ENCODE measurements around the gene KLK6. TPM values are rescaled to one million over a fixed set of nuclear protein-coding genes. Genes with fewer than 3 reads are reported as not detected.
"Not testable (repeated sequence)": the region's sequence is repeated elsewhere in the genome, so short reads cannot be mapped to it uniquely, and the experiment has no call there.

Gene KLK6
- total and polyA plus RNA-seq, 5 donors from 2014 or later = not detected

- ATAC-seq (ENCODE audit: low read depth in 2 of 2) (no peak), DNase-seq (no peak)
- Mint-ChIP-seq H3K4me3 (no peak within 1 kb of the TSS), H3K36me3 (no peaks in the 10 kb centered on the region), H3K27ac (no peak within 1 kb of the TSS), H3K27me3 (peaks cover 16% of the 10 kb centered on the region), H3K4me1 (no peaks in the 10 kb centered on the region), H3K9me3 (no peaks in the 10 kb centered on the region)
- no peaks in the 10 kb centered on the region for H3K4me1 ChIP-seq (ENCODE audit: control insufficient read depth, insufficient read depth, low read length, poor library complexity, severe bottlenecking)
- no peak within 1 kb of the TSS for H3K27ac ChIP-seq (ENCODE audit: insufficient read depth, low read length, poor library complexity, severe bottlenecking)
- peaks cover 3% of the 10 kb centered on the region for H3K27me3 ChIP-seq (ENCODE audit: control insufficient read depth, insufficient read depth, low read length)
- no peaks in the 10 kb centered on the region for H3K36me3 ChIP-seq (ENCODE audit: control insufficient read depth, insufficient read depth, low read length)
- no peak within 1 kb of the TSS for H3K4me3 ChIP-seq (ENCODE audit: low read depth, low read length)
- H3K9me3 ChIP-seq (ENCODE audit: control insufficient read depth in 2 of 2, low read length in 2 of 2) = no peaks in the 10 kb centered on the region
Measured at GRCh38 chr19:51001515-51001914, 32.1 kb upstream of the KLK6 start, which contains the start of gene KLK8. KLK8 (minus strand) TSS chr19:51001604; CDS start chr19:51001167, 437 bp downstream.

- Mint-ChIP-seq H3K27me3 (peaks cover 16% of the 10 kb centered on the region), H3K4me1 (no peaks in the 10 kb centered on the region), H3K9me3 (no peaks in the 10 kb centered on the region), H3K36me3 (no peaks in the 10 kb centered on the region), H3K4me3 (no peak overlapping the region), H3K27ac (no peak overlapping the region)
- DNase-seq = no peak
- Histone ChIP-seq H3K4me3 (ENCODE audit: low read depth, low read length) (no peak overlapping the region), H3K9me3 (ENCODE audit: control insufficient read depth in 2 of 2, low read length in 2 of 2) (no peaks in the 10 kb centered on the region), H3K27me3 (ENCODE audit: control insufficient read depth, insufficient read depth, low read length) (peaks cover 3% of the 10 kb centered on the region), H3K4me1 (ENCODE audit: control insufficient read depth, insufficient read depth, low read length, poor library complexity, severe bottlenecking) (no peaks in the 10 kb centered on the region), H3K36me3 (ENCODE audit: control insufficient read depth, insufficient read depth, low read length) (no peaks in the 10 kb centered on the region), H3K27ac (ENCODE audit: insufficient read depth, low read length, poor library complexity, severe bottlenecking) (no peak overlapping the region)
- no peak for ATAC-seq (ENCODE audit: low read depth in 2 of 2)
Measured at GRCh38 chr19:51000981-51001380, 31.6 kb upstream of the KLK6 start.

- no peaks in the 10 kb centered on the region for H3K9me3 ChIP-seq (ENCODE audit: control insufficient read depth in 2 of 2, low read length in 2 of 2)
- Mint-ChIP-seq H3K27ac (no peak overlapping the region), H3K4me3 (no peak overlapping the region), H3K4me1 (no peaks in the 10 kb centered on the region), H3K9me3 (no peaks in the 10 kb centered on the region), H3K27me3 (peaks cover 16% of the 10 kb centered on the region), H3K36me3 (no peaks in the 10 kb centered on the region)
- peaks cover 3% of the 10 kb centered on the region for H3K27me3 ChIP-seq (ENCODE audit: control insufficient read depth, insufficient read depth, low read length)
- no peak overlapping the region for H3K27ac ChIP-seq (ENCODE audit: insufficient read depth, low read length, poor library complexity, severe bottlenecking)
- no peak for ATAC-seq (ENCODE audit: low read depth in 2 of 2)
- no peak overlapping the region for H3K4me3 ChIP-seq (ENCODE audit: low read depth, low read length)
- no peaks in the 10 kb centered on the region for H3K36me3 ChIP-seq (ENCODE audit: control insufficient read depth, insufficient read depth, low read length)
- no peak for DNase-seq
- H3K4me1 ChIP-seq (ENCODE audit: control insufficient read depth, insufficient read depth, low read length, poor library complexity, severe bottlenecking) = no peaks in the 10 kb centered on the region
Measured at GRCh38 chr19:51000426-51000825, 31.0 kb upstream of the KLK6 start.

DNA sequence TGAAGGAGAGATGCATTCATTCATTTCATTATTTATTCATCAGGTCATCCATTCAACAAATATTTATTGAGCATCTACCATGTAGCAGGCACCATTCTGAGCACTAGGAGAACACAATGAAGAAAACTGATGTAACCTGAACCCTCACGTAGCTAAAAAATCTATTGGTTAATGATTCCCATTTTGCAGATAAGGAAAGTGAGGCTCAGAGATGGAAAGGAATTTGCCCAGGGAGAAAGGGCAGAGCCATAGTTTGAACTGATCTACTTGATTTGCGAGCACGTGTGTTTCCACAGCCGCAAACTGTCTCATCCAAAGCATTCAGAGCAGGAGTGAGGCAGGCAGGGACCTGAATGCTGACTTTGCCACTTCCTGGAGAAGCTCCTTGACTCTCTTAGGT, 29.3 kb upstream of the KLK6 start:
- Histone ChIP-seq H3K27me3 (ENCODE audit: control insufficient read depth, insufficient read depth, low read length) (peaks cover 3% of the 10 kb centered on the region), H3K36me3 (ENCODE audit: control insufficient read depth, insufficient read depth, low read length) (no peaks in the 10 kb centered on the region)
- DNase-seq = no peak

GRCh38 chr19:50998061-50998460, 28.7 kb upstream of the KLK6 start:
- no peaks in the 10 kb centered on the region for H3K9me3 ChIP-seq (ENCODE audit: control insufficient read depth in 2 of 2, low read length in 2 of 2)
- H3K4me3 ChIP-seq (ENCODE audit: low read depth, low read length) = no peak overlapping the region
- DNase-seq = no peak
- Mint-ChIP-seq H3K4me1 (no peaks in the 10 kb centered on the region), H3K36me3 (no peaks in the 10 kb centered on the region), H3K27ac (no peak overlapping the region), H3K9me3 (peaks cover 0 to 2% (median 0%) of the 10 kb centered on the region in 7 donors), H3K27me3 (peaks cover 16% of the 10 kb centered on the region), H3K4me3 (peak overlapping the region in 1 of 4 donors; percentile 8)
- no peak overlapping the region for H3K27ac ChIP-seq (ENCODE audit: insufficient read depth, low read length, poor library complexity, severe bottlenecking)
- H3K27me3 ChIP-seq (ENCODE audit: control insufficient read depth, insufficient read depth, low read length) = peaks cover 3% of the 10 kb centered on the region
- no peaks in the 10 kb centered on the region for H3K36me3 ChIP-seq (ENCODE audit: control insufficient read depth, insufficient read depth, low read length)
- no peaks in the 10 kb centered on the region for H3K4me1 ChIP-seq (ENCODE audit: control insufficient read depth, insufficient read depth, low read length, poor library complexity, severe bottlenecking)
- no peak for ATAC-seq (ENCODE audit: low read depth in 2 of 2)

More for the DNA sequence above, 29.3 kb upstream of the KLK6 start:
- Mint-ChIP-seq H3K27ac (peak overlapping the region in 1 of 3 donors; percentile 24), H3K36me3 (no peaks in the 10 kb centered on the region), H3K27me3 (peaks cover 16% of the 10 kb centered on the region), H3K4me1 (no peaks in the 10 kb centered on the region), H3K9me3 (peaks cover 0 to 2% (median 0%) of the 10 kb centered on the region in 7 donors), H3K4me3 (no peak overlapping the region)
- Histone ChIP-seq H3K9me3 (ENCODE audit: control insufficient read depth in 2 of 2, low read length in 2 of 2) (no peaks in the 10 kb centered on the region), H3K4me3 (ENCODE audit: low read depth, low read length) (no peak overlapping the region), H3K4me1 (ENCODE audit: control insufficient read depth, insufficient read depth, low read length, poor library complexity, severe bottlenecking) (no peaks in the 10 kb centered on the region), H3K27ac (ENCODE audit: insufficient read depth, low read length, poor library complexity, severe bottlenecking) (no peak overlapping the region)
- ATAC-seq (ENCODE audit: low read depth in 2 of 2) = no peak

DNA sequence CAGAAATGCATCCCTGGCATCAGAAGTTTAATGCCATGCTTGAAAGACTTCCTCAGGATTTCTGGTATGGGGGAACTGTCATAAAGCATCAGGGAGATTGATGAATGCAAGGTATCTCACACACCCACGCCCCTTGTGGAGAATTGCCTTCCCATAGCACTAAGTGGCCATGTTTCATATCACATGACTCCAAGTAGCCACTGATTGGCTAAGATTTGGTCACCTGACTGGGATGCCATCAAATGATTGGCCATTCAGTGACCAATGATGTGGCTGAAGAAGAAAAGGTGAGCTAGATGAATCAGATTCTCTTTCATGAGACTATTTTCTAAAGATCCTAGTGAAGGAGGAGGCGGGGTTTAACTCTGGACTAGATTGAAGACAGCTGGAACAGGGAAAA, 24.7 kb upstream of the KLK6 start:
- Mint-ChIP-seq H3K36me3 (peaks cover 6% of the 10 kb centered on the region), H3K27me3 (no peaks in the 10 kb centered on the region), H3K27ac (no peak overlapping the region), H3K9me3 (peaks cover 0 to 7% (median 0%) of the 10 kb centered on the region in 7 donors), H3K4me3 (no peak overlapping the region), H3K4me1 (no peaks in the 10 kb centered on the region)
- ATAC-seq (ENCODE audit: low read depth in 2 of 2) = no peak
- H3K36me3 ChIP-seq (ENCODE audit: control insufficient read depth, insufficient read depth, low read length) = no peaks in the 10 kb centered on the region
- H3K4me1 ChIP-seq (ENCODE audit: control insufficient read depth, insufficient read depth, low read length, poor library complexity, severe bottlenecking) = no peaks in the 10 kb centered on the region
- no peaks in the 10 kb centered on the region for H3K27me3 ChIP-seq (ENCODE audit: control insufficient read depth, insufficient read depth, low read length)
- no peak for DNase-seq
- no peak overlapping the region for H3K4me3 ChIP-seq (ENCODE audit: low read depth, low read length)
- no peak overlapping the region for H3K27ac ChIP-seq (ENCODE audit: insufficient read depth, low read length, poor library complexity, severe bottlenecking)
- no peaks in the 10 kb centered on the region for H3K9me3 ChIP-seq (ENCODE audit: control insufficient read depth in 2 of 2, low read length in 2 of 2)

DNA sequence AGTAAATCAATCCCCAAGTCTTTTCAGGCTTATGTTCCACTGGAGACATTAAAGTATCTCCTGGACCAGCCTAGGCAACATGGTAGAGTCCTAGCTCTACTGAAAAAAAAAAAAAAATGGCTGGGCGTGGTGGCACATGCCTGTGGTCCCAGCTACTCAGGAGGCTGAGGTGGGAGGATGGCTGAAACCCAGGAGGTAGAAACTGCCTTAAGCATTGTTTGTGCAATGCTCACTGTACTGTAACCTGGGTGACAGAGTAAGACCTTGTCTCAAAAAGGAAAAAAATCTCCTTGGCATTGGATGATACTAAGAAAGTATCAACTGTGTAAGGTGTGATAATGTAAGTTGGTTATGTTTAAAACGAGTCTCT, 23.3 kb upstream of the KLK6 start:
- Histone ChIP-seq H3K36me3 (ENCODE audit: control insufficient read depth, insufficient read depth, low read length) (no peaks in the 10 kb centered on the region), H3K27me3 (ENCODE audit: control insufficient read depth, insufficient read depth, low read length) (no peaks in the 10 kb centered on the region), H3K4me1 (ENCODE audit: control insufficient read depth, insufficient read depth, low read length, poor library complexity, severe bottlenecking) (no peaks in the 10 kb centered on the region), H3K9me3 (ENCODE audit: control insufficient read depth in 2 of 2, low read length in 2 of 2) (no peaks in the 10 kb centered on the region), H3K27ac (ENCODE audit: insufficient read depth, low read length, poor library complexity, severe bottlenecking) (no peak overlapping the region), H3K4me3 (ENCODE audit: low read depth, low read length) (no peak overlapping the region)
- H3K9me3 Mint-ChIP-seq = peaks cover 0 to 8% (median 3%) of the 10 kb centered on the region in 7 donors
- peak overlapping the region in 1 of 4 donors; percentile 58 for H3K4me3 Mint-ChIP-seq
- no peaks in the 10 kb centered on the region for H3K27me3 Mint-ChIP-seq
- H3K27ac Mint-ChIP-seq = no peak overlapping the region
- H3K36me3 Mint-ChIP-seq = peaks cover 6% of the 10 kb centered on the region
- no peak for ATAC-seq (ENCODE audit: low read depth in 2 of 2)
- no peaks in the 10 kb centered on the region for H3K4me1 Mint-ChIP-seq
- DNase-seq = no peak

DNA sequence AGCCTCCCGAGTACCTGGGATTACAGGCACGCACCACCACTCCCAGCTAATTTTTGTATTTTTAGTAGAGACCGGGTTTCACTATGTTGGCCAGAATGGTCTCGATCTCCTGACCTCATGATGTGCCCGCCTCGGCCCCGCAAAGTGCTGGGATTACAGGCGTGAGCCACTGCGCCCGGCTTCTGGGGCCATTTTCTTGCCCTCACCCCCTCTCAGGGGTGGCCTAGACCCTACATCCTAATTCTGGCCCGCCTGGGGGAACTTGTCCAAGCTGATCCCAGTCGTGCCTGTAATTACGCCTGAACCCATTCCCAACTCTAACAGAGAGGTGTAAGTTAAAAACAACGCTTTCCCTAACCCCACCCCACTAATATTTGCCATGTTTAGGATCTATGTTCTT, 15.0 kb upstream of the KLK6 start:
- H3K4me1 Mint-ChIP-seq; ATAC-seq (ENCODE audit: low read depth in 2 of 2): not testable (repeated sequence)

More for the DNA sequence above, 15.0 kb upstream of the KLK6 start:
- not testable (repeated sequence) for H3K9me3 ChIP-seq (ENCODE audit: control insufficient read depth in 2 of 2, low read length in 2 of 2); DNase-seq; H3K36me3 ChIP-seq (ENCODE audit: control insufficient read depth, insufficient read depth, low read length); H3K9me3 Mint-ChIP-seq; H3K4me1 ChIP-seq (ENCODE audit: control insufficient read depth, insufficient read depth, low read length, poor library complexity, severe bottlenecking); H3K27me3 ChIP-seq (ENCODE audit: control insufficient read depth, insufficient read depth, low read length); H3K27ac Mint-ChIP-seq; H3K36me3 Mint-ChIP-seq; H3K4me3 ChIP-seq (ENCODE audit: low read depth, low read length); H3K27ac ChIP-seq (ENCODE audit: insufficient read depth, low read length, poor library complexity, severe bottlenecking)
- Mint-ChIP-seq H3K27me3 (peaks cover 12% of the 10 kb centered on the region), H3K4me3 (peak overlapping the region in 1 of 4 donors; percentile 43)
